Heart left ventricle (tissue), 13 donors: Measurements from ENCODE around the gene UBE2D1.

Experiments
- POLR2A ChIP-seq, 2 donors: fragments of 450-650 bp; IDR thresholded peaks; one replicate each; pipeline ENCODE4 v1.6.1; 2017; ENCODE audit warnings: antibody characterized with exemption in 2 of 2, mild to moderate bottlenecking in 2 of 2, moderate library complexity in 2 of 2
- TF ChIP-seq, protein P1 (sequence below), 12 donors: fragments of 200-600 bp; sonication (generic) in 4 of 12; IDR thresholded peaks; one replicate each; pipeline versions ENCODE4 v1.5.0 to v1.8.0; 2018 to 2022; ENCODE audit warnings: antibody characterized with exemption in 12 of 12, mild to moderate bottlenecking in 5 of 12
- donor health status: ischemic (EF 13 %, LVEDD 7.1; RV severe dilation, severe dysfunction).
- donor health status: DM: no; HTN: yes; CAD: no.
- donor health status: DM: no; HTN: no; CAD: no.
- donor health status: ischemic (EF 25% LVEDD 6.9; RV normal size, moderate dysfunction).
- donor health status: ischemic (EF 25% LVEDD 5.7; RV mildly dilated, moderate dysfunction).
- donor health status: ischemic (EF 35%, LVEDD 5.7; RV mildly dilated, moderate dysfunction).
- donor health status: nonischemic (EF 11% LVEDD 7.7; RV severe dilation, severe dysfunction).
- donor health status: DM: yes; HTN: yes; CAD: no.
- donor health status: PGD.
- donor health status: ischemic (EF 29% LVEDD 5.4; RV normal size, mild dysfunction).
- donor health status: nonischemic (EF 23%, LVEDD 6.1; RV moderate dilation, normal function).

DNA sequence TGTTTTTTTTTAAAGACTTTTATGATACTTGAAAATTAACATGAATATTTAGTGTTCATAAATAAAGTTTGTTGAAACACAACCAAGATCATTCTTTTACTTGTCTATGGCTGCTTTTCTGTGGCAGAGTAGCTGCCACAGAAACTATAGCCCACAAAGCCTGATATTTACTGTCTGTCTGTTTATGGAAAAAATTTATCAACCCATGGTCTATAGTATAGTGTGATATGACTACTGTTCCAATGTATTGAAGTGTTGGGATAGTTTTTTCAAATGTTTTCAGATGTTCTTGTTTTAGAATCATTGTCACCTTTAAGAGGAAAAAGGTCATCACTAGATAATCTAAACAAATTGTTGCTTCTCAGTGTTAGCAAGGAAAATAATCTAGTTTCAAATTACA lies 61.3 kb downstream of the UBE2D1 start:
- TF ChIP-seq, protein P1, sequence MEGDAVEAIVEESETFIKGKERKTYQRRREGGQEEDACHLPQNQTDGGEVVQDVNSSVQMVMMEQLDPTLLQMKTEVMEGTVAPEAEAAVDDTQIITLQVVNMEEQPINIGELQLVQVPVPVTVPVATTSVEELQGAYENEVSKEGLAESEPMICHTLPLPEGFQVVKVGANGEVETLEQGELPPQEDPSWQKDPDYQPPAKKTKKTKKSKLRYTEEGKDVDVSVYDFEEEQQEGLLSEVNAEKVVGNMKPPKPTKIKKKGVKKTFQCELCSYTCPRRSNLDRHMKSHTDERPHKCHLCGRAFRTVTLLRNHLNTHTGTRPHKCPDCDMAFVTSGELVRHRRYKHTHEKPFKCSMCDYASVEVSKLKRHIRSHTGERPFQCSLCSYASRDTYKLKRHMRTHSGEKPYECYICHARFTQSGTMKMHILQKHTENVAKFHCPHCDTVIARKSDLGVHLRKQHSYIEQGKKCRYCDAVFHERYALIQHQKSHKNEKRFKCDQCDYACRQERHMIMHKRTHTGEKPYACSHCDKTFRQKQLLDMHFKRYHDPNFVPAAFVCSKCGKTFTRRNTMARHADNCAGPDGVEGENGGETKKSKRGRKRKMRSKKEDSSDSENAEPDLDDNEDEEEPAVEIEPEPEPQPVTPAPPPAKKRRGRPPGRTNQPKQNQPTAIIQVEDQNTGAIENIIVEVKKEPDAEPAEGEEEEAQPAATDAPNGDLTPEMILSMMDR (IDR thresholded peaks at IDR 0.05), result no peak
- TF ChIP-seq POLR2A (IDR thresholded peaks at IDR 0.05), result no peak
